ENCODE data around the gene FGF18.

- no peak for TF ChIP-seq CTCF (IDR thresholded peaks at IDR 0.05; ENCODE audit: low read depth, low read length, poor library complexity, severe bottlenecking)
- TF ChIP-seq EZH2phosphoT487 (IDR thresholded peaks at IDR 0.05; ENCODE audit: borderline replicate concordance, low read length): no peak
Measured at GRCh38 chr5:171482434-171482730, 62.9 kb downstream of the FGF18 start.
